Mesendoderm (in vitro differentiated cells): ENCODE measurements around the gene LATS2.

Source experiments
- DNase-seq: peaks from one replicate; pipeline ENCODE4 v3.0.0; 2013
- H2AK5ac ChIP-seq: 2 replicates; pipeline ENCODE4 v1.6.1; 2013; ENCODE audit warnings: low read length, inconsistent platforms
- H2BK120ac ChIP-seq: 2 replicates; pipeline ENCODE4 v1.6.1; 2013; ENCODE audit warnings: low read depth, mild to moderate bottlenecking, low read length, moderate library complexity, mixed read lengths
- H2BK15ac ChIP-seq: replicated peaks from 2 replicates; pipeline ENCODE4 v1.6.1; 2013; ENCODE audit warnings: low read depth, mild to moderate bottlenecking, moderate library complexity
- H2BK5ac ChIP-seq: 2 replicates; pipeline ENCODE4 v1.6.1; 2013; ENCODE audit warnings: low read length, inconsistent platforms
- H3K18ac ChIP-seq: 2 replicates; pipeline ENCODE4 v1.6.1; 2013; ENCODE audit warnings: mild to moderate bottlenecking, low read length, mixed read lengths
- H3K23ac ChIP-seq: one replicate; pipeline ENCODE4 v1.6.1; 2013; ENCODE audit warnings: low read length
- H3K27ac ChIP-seq: 2 replicates; pipeline ENCODE4 v1.5.1; 2013; ENCODE audit warnings: low read depth, mild to moderate bottlenecking, inconsistent platforms, low read length, moderate library complexity
- H3K27me3 ChIP-seq: 2 replicates; pipeline ENCODE4 v1.6.1; 2013; ENCODE audit warnings: low read length, control low read depth, mild to moderate bottlenecking, inconsistent platforms; ENCODE audit not compliant: insufficient read depth, poor library complexity
- H3K36me3 ChIP-seq: 2 replicates; pipeline ENCODE4 v1.6.1; 2013; ENCODE audit warnings: low read length, inconsistent platforms; ENCODE audit not compliant: control insufficient read depth, insufficient read depth
- H3K4ac ChIP-seq: one replicate; pipeline ENCODE4 v1.6.1; 2013; ENCODE audit warnings: low read depth, mild to moderate bottlenecking, low read length, moderate library complexity
- H3K4me1 ChIP-seq: 2 replicates; pipeline ENCODE4 v1.6.1; 2013; ENCODE audit warnings: low read depth, low read length, inconsistent platforms; ENCODE audit not compliant: control insufficient read depth
- H3K4me2 ChIP-seq: 2 replicates; pipeline ENCODE4 v1.6.1; 2013; ENCODE audit warnings: low read length
- H3K4me3 ChIP-seq: 2 replicates; pipeline ENCODE4 v1.5.1; 2013; ENCODE audit warnings: mild to moderate bottlenecking, low read length
- H3K56ac ChIP-seq: one replicate; pipeline ENCODE4 v1.6.1; 2013; ENCODE audit warnings: low read length
- H3K79me1 ChIP-seq: 2 replicates; pipeline ENCODE4 v1.6.1; 2013; ENCODE audit warnings: low read length, inconsistent platforms
- H3K79me2 ChIP-seq: 2 replicates; pipeline ENCODE4 v1.6.1; 2013; ENCODE audit warnings: mild to moderate bottlenecking, low read length; ENCODE audit not compliant: control insufficient read depth, insufficient read depth
- H3K9ac ChIP-seq: 2 replicates; pipeline ENCODE4 v1.6.1; 2013; ENCODE audit warnings: low read length, inconsistent platforms
- H4K5ac ChIP-seq: one replicate; pipeline ENCODE4 v1.6.1; 2013; ENCODE audit warnings: low read length
- H4K8ac ChIP-seq: one replicate; pipeline ENCODE4 v1.6.1; 2013; ENCODE audit warnings: low read depth, mild to moderate bottlenecking, control low read depth, low read length, moderate library complexity
- WGBS: extraction: QIAGEN DNeasy Blood & Tissue Kit; methylation state at CpG from one replicate; pipeline ENCODE4 v1.1.7; 2013; ENCODE audit warnings: low lambda C conversion rate, missing lambda C conversion rate; ENCODE audit not compliant: insufficient coverage; ENCODE audit errors: extremely low coverage; 5-methylcytosine and 5-hydroxymethylcytosine counted together

LATS2 gene

DNA sequence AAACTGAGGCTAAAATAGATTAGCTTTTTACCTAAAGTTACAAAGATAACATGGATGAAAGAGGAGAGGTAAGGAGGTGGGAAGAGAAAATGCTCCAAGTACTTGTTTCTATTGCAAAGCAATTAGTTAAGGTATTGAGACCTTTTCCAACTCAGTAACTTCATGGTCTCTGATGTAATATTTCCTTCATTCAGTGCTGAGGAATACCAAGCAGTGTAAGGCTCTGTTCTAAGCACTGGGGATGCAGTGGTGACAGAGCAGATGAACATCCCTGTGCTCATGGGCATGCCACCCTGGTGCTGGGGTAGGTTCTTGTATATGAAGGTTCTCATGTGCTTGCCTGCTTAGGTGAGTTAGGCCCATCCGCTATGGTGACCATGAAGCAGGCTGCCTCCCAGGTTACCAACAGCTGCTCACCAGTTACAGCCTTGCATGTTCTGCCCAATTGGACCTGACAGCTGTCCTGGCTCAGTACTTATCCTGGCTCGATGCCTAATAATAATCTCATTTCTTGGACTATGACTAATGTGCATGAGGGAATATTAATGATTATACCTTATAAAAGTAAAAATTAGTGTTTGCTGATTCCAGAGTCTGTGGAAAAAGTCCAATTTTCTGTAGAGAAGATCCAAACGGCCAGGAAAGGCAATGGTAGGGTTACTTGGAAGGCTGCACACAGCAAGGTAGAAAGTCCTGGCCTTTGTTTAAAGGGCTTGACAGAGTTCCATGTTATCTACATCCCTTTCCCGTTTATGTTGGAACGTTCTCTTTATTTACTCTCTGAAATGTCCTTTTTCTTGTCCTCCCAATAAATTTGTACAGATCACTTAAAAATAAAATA lies 48.3 kb downstream of the LATS2 start:
- no CpG with 5 or more reads among the region's 5 CpGs for WGBS
- no peak overlapping the region for H3K23ac ChIP-seq
- no peak overlapping the region for H3K27ac ChIP-seq

GRCh38 chr13:21012211-21012610 lies 49.2 kb downstream of the LATS2 start:
- Histone ChIP-seq H4K8ac (no peak overlapping the region), H3K36me3 (no peaks in the 10 kb centered on the region), H3K27me3 (no peaks in the 10 kb centered on the region), H4K5ac (no peak overlapping the region), H3K18ac (no peak overlapping the region), H2BK120ac (no peak overlapping the region), H3K56ac (no peak overlapping the region), H3K4me1 (no peaks in the 10 kb centered on the region), H3K79me2 (peaks cover 41% of the 10 kb centered on the region), H2BK5ac (no peak overlapping the region), H3K27ac (no peak overlapping the region), H3K4ac (no peak overlapping the region), H3K79me1 (peaks cover 31% of the 10 kb centered on the region), H3K4me2 (no peak overlapping the region), H2AK5ac (no peak overlapping the region), H3K4me3 (no peak overlapping the region), H2BK15ac (no peak overlapping the region), H3K9ac (no peak overlapping the region), H3K23ac (no peak overlapping the region)
- WGBS = no CpG with 5 or more reads among the region's 5 CpGs
- no peak for DNase-seq

More for the DNA sequence above, 48.3 kb downstream of the LATS2 start:
- Histone ChIP-seq H3K4me2 (no peak overlapping the region), H3K4me1 (no peaks in the 10 kb centered on the region), H3K79me2 (peaks cover 41% of the 10 kb centered on the region), H2AK5ac (no peak overlapping the region), H3K9ac (no peak overlapping the region), H3K18ac (no peak overlapping the region), H3K4me3 (no peak overlapping the region), H3K56ac (no peak overlapping the region), H4K5ac (no peak overlapping the region), H3K36me3 (no peaks in the 10 kb centered on the region), H4K8ac (no peak overlapping the region), H2BK15ac (no peak overlapping the region), H3K27me3 (no peaks in the 10 kb centered on the region), H2BK5ac (no peak overlapping the region), H2BK120ac (no peak overlapping the region), H3K79me1 (peaks cover 30% of the 10 kb centered on the region), H3K4ac (no peak overlapping the region)
- DNase-seq = no peak

DNA sequence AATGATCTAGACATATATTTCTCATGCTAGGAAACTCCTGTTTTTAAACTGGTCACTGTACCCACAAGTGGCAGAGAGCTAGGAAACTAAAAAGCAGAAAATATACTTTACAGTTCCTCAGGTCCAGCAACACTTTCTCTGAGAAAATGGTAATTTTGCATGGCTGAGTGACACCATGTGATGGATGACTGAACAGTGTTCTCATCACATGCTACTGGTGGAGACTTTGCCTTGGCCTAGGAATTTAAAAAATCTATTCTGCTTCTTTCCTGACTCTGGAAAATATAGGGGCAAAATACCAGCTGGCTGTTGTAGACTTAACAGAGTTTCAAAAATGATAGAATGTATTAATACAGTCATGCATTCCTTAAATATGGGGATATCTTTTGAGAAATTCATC lies 50.0 kb downstream of the LATS2 start:
- Histone ChIP-seq H3K79me2 (peaks cover 42% of the 10 kb centered on the region), H3K4me2 (no peak overlapping the region), H2BK5ac (no peak overlapping the region), H3K27ac (no peak overlapping the region), H4K8ac (no peak overlapping the region), H3K36me3 (no peaks in the 10 kb centered on the region), H3K4ac (no peak overlapping the region), H3K23ac (no peak overlapping the region), H2AK5ac (no peak overlapping the region), H3K27me3 (no peaks in the 10 kb centered on the region), H3K4me3 (no peak overlapping the region), H3K56ac (no peak overlapping the region), H2BK120ac (no peak overlapping the region), H3K18ac (no peak overlapping the region), H2BK15ac (no peak overlapping the region), H4K5ac (no peak overlapping the region), H3K4me1 (no peaks in the 10 kb centered on the region), H3K9ac (no peak overlapping the region), H3K79me1 (peaks cover 28% of the 10 kb centered on the region)
- DNase-seq = no peak

DNA sequence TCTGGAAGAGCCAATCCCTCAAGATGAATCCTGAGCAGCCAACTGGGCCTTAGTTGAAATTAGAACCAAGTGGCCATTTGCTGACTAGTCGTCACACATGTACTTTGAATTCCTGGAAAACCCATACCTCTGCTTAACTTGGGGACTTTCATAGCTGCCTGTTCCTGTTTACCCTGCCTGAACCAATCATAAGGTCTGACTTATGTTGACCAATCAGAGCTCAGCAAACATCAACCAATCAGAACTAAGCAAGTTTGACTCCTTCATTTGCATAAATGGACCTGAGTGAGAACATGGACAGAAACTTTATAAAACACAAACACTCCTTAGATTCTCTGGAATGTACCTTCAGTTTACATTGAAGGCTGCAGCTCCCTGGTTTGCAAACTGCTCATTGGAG lies 50.8 kb downstream of the LATS2 start:
- Histone ChIP-seq H4K8ac (no peak overlapping the region), H2BK15ac (no peak overlapping the region), H3K4me3 (no peak overlapping the region), H3K23ac (no peak overlapping the region), H3K79me2 (peaks cover 45% of the 10 kb centered on the region), H3K18ac (no peak overlapping the region), H3K4ac (no peak overlapping the region), H3K27me3 (no peaks in the 10 kb centered on the region), H2BK5ac (no peak overlapping the region), H3K36me3 (no peaks in the 10 kb centered on the region), H3K4me1 (no peaks in the 10 kb centered on the region), H3K56ac (no peak overlapping the region), H2BK120ac (no peak overlapping the region), H3K27ac (no peak overlapping the region), H3K79me1 (peaks cover 28% of the 10 kb centered on the region), H3K9ac (no peak overlapping the region), H4K5ac (no peak overlapping the region), H3K4me2 (no peak overlapping the region), H2AK5ac (no peak overlapping the region)
- peak; percentile 66 for DNase-seq
- WGBS = no CpG with 5 or more reads among the region's 1 CpG

DNA sequence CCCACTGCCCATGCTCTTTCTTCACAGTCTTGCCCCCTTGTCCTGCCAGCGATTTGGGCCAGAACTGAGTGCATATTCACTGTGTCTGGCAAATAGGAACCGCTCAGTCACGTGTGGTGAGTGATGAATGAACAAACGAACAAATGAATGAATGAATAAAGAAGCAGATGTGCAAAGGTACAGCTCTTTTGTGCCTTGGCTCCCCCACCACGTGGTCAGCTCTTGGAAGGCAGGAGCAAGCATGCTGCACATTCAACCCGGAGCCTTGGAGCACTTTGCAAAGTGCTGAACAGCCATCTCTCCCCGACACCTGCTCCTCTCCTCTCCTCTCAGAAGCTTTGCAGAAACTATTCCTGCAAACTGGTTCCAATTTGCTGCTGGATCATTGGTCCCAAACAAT lies 52.4 kb downstream of the LATS2 start:
- no peak overlapping the region for H3K4me3 ChIP-seq
- no peak overlapping the region for H3K9ac ChIP-seq
- H4K5ac ChIP-seq = no peak overlapping the region
- no CpG with 5 or more reads among the region's 7 CpGs for WGBS
- peaks cover 24% of the 10 kb centered on the region for H3K79me1 ChIP-seq
- no peak overlapping the region for H2BK15ac ChIP-seq
- no peak overlapping the region for H3K18ac ChIP-seq
- H3K56ac ChIP-seq = no peak overlapping the region
- H3K36me3 ChIP-seq = no peaks in the 10 kb centered on the region
- H3K27ac ChIP-seq = no peak overlapping the region
- H3K4me2 ChIP-seq = no peak overlapping the region
- no peak overlapping the region for H2BK5ac ChIP-seq
- no peak overlapping the region for H2BK120ac ChIP-seq
- H3K27me3 ChIP-seq = no peaks in the 10 kb centered on the region
- no peak overlapping the region for H4K8ac ChIP-seq
- DNase-seq = no peak
- H3K4me1 ChIP-seq = no peaks in the 10 kb centered on the region
- H3K23ac ChIP-seq = no peak overlapping the region
- peaks cover 36% of the 10 kb centered on the region for H3K79me2 ChIP-seq
- no peak overlapping the region for H3K4ac ChIP-seq
- H2AK5ac ChIP-seq = no peak overlapping the region

- Histone ChIP-seq H3K36me3 (no peaks in the 10 kb centered on the region), H2BK5ac (no peak overlapping the region), H3K79me1 (peaks cover 23% of the 10 kb centered on the region), H2BK15ac (no peak overlapping the region), H3K56ac (no peak overlapping the region), H3K27me3 (no peaks in the 10 kb centered on the region), H3K4ac (no peak overlapping the region), H2BK120ac (no peak overlapping the region), H3K4me1 (no peaks in the 10 kb centered on the region), H3K9ac (no peak overlapping the region), H4K8ac (no peak overlapping the region), H2AK5ac (no peak overlapping the region), H3K4me2 (no peak overlapping the region), H4K5ac (no peak overlapping the region), H3K4me3 (no peak overlapping the region), H3K79me2 (peaks cover 34% of the 10 kb centered on the region), H3K18ac (no peak overlapping the region), H3K23ac (no peak overlapping the region), H3K27ac (no peak overlapping the region)
- WGBS = no CpG with 5 or more reads among the region's 11 CpGs
- DNase-seq = no peak
Observed at GRCh38 chr13:21008026-21008425, 53.4 kb downstream of the LATS2 start.
